AG04449 (cell line): ENCODE results near the gene OR52B2.

Experiments
- CTCF ChIA-PET: fragments of 350-600 bp; formaldehyde crosslinking; extraction: SDS; loops from one replicate; lab custom pipeline; 2021; ENCODE audit warnings: antibody characterized with exemption; lab: Yijun Ruan, JAX
- POLR2A ChIA-PET: fragments of 400-600, 350-600 bp; formaldehyde crosslinking; extraction: SDS; loops from one replicate; lab custom pipeline; 2020; ENCODE audit warnings: antibody characterized with exemption, inconsistent platforms; lab: Yijun Ruan, JAX
- DNase-seq: peaks from one replicate; pipeline ENCODE4 v3.0.0-alpha.2; 2010; ENCODE audit warnings: low read depth, low spot score
- H3K4me3 ChIP-seq: 2 replicates; pipeline ENCODE4 v1.5.1; 2011; ENCODE audit warnings: low read depth, mild to moderate bottlenecking, control low read depth, low read length
- CTCF ChIP-seq: IDR thresholded peaks from one replicate; pipeline ENCODE4 v1.5.1; 2011; ENCODE audit warnings: mild to moderate bottlenecking, moderate library complexity, low read length, control low read depth, inconsistent platforms; ENCODE audit not compliant: insufficient read depth; ENCODE audit errors: missing control alignments

The OR52B2 gene

DNA sequence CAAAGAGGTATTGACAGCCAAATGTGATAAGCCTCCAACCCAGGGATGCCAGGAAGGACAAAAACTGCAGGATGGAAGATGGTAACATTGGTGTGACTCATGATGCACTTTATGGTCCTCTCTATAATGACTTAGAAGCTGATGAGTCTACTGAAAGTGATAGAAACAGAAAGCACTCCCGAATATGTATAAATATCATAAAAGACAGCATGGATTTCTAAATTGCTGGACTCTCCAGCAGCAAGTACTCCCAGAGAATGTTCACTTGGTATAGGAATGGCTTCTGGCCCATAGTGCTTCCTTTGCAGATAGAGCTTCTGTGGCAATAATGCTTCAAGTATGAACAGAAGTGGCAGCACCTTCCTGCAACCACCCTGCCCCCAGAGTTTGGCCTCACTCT, at the start of gene OR52B2:
TSS of gene OR52B2 (minus strand) at position 101 of the 400 bp plus-strand sequence. CDS start at position 101, 0 bp downstream.
- no peak within 1 kb of the TSS for H3K4me3 ChIP-seq
- DNase-seq, result no peak
- CTCF ChIA-PET, result no interaction called here
- TF ChIP-seq CTCF, result no peak
- POLR2A ChIA-PET, result no interaction called here

DNA sequence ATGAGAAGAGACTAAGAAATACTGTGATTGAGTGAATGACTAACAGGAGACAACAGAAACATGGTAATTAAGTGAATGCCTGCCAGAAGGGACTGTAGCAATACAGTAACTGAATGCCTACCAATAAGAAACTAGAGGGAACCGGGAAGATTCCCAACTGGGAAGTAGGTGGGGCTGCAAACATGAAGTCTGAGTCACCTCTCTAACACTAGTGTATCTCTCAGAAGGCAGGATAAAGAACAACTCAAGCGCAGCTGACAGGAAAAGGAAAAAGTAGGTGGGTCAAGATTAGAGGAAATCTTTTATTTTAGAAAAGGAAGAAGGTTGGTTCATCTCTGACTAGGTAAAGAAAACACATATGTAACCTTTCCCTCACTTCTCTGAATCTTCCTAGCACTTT, 49.2 kb upstream of the OR52B2 start:
- POLR2A ChIA-PET, result no interaction called here
- no peak for TF ChIP-seq CTCF
- CTCF ChIA-PET, result interaction anchor here (1.0 to 2.8 kb wide), 5 partner anchors 9 to 136 kb away, joined by 3 to 14 read pairs (median 4); no protein-coding TSS in a partner anchor
- H3K4me3 ChIP-seq, result no peak overlapping the region
- DNase-seq, result peak; percentile 77

- TF ChIP-seq CTCF, result no peak
- no peak for DNase-seq
- CTCF ChIA-PET, result interaction anchor here (0.9 kb wide), 1 partner anchor 136 kb away, joined by 3 read pairs; no protein-coding TSS in a partner anchor
- H3K4me3 ChIP-seq, result no peak overlapping the region
- POLR2A ChIA-PET, result no interaction called here
Observed at GRCh38 chr11:6217722-6218121, 47.6 kb upstream of the OR52B2 start.

DNA sequence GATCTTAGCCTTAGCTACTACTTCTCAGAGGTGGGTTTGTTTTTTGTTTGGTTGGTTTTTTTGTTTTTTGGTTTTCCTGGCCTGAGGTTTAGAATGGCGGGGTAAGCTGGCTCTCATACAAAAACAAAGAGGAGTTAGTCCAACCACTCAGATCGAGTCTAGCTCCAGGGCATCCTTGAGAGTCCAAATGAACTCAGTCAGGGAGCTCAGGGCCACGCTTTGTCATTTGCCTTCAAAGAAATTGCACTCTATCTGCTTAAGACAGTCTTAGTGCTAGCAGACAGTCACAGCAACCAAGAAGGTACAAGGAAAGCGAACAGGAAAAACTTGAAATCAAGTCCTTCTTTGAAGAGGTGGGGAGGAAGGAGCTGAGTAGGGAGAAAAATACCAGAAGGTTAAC, 46.4 kb upstream of the OR52B2 start:
- no peak for DNase-seq
- no peak for TF ChIP-seq CTCF
- ChIA-PET CTCF (interaction anchor here (1.8 kb wide), 1 partner anchor 147 kb away, joined by 6 read pairs; no protein-coding TSS in a partner anchor), POLR2A (interaction anchor here (0.5 kb wide), 1 partner anchor 76 kb away, joined by 4 read pairs; no protein-coding TSS in a partner anchor)
- no peak overlapping the region for H3K4me3 ChIP-seq

- H3K4me3 ChIP-seq, result no peak overlapping the region
- CTCF ChIA-PET, result interaction anchor here (1.3 to 1.4 kb wide), 2 partner anchors 8 to 37 kb away, joined by 4 read pairs; no protein-coding TSS in a partner anchor
- TF ChIP-seq CTCF, result no peak
- POLR2A ChIA-PET, result no interaction called here
- no peak for DNase-seq
Observed at GRCh38 chr11:6214530-6214929, 44.4 kb upstream of the OR52B2 start.

GRCh38 chr11:6210274-6210955, 40.3 kb upstream of the OR52B2 start:
- H3K4me3 ChIP-seq, result no peak overlapping the region
- ChIA-PET CTCF (interaction anchor here (1.5 kb wide), 1 partner anchor 9 kb away, joined by 4 read pairs; no protein-coding TSS in a partner anchor), POLR2A (no interaction called here)
- DNase-seq, result peak; percentile 28
- no peak for TF ChIP-seq CTCF
